LNCaP clone FGC (cell line): Measurements from ENCODE around the gene PARD6B.
"Not testable (repeated sequence)": the region's sequence is repeated elsewhere in the genome, so short reads cannot be mapped to it uniquely, and the experiment has no call there.

ENCODE experiments used
- DNase-seq: peaks from one replicate; pipeline ENCODE4 v3.0.0-alpha.2; 2011; ENCODE audit warnings: low read depth
- H3K4me3 ChIP-seq: 2 replicates; pipeline ENCODE4 v1.5.1; 2011; ENCODE audit warnings: mild to moderate bottlenecking, low read depth, low read length, control low read depth
- TF ChIP-seq, protein P1 (sequence below): IDR thresholded peaks from 2 replicates; pipeline ENCODE4 v1.5.1; 2012; ENCODE audit warnings: mild to moderate bottlenecking; ENCODE audit not compliant: control insufficient read depth, insufficient read depth; ENCODE audit errors: extremely low read depth

The PARD6B gene

DNA sequence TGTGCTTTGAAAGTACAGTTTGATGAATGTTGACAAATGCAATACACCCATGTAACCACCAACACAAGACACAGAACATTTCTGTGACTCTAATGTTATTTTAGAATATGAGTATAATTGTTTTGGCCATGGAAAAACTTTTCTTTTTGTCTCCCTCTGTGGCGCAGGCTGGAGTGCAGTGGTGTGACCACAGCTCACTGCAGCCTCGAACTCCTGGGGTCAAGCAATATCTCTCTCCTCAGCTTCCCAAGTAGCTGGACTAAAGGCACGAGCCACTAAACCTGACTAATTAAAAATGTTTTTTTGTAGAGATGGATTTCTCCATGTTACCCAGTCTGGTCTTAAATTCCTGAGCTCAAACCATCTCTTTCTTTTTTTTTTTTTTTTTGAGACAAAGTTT is 43.1 kb downstream of the PARD6B start:
- no peak for DNase-seq
- H3K4me3 ChIP-seq: no peak overlapping the region
- TF ChIP-seq, protein P1, sequence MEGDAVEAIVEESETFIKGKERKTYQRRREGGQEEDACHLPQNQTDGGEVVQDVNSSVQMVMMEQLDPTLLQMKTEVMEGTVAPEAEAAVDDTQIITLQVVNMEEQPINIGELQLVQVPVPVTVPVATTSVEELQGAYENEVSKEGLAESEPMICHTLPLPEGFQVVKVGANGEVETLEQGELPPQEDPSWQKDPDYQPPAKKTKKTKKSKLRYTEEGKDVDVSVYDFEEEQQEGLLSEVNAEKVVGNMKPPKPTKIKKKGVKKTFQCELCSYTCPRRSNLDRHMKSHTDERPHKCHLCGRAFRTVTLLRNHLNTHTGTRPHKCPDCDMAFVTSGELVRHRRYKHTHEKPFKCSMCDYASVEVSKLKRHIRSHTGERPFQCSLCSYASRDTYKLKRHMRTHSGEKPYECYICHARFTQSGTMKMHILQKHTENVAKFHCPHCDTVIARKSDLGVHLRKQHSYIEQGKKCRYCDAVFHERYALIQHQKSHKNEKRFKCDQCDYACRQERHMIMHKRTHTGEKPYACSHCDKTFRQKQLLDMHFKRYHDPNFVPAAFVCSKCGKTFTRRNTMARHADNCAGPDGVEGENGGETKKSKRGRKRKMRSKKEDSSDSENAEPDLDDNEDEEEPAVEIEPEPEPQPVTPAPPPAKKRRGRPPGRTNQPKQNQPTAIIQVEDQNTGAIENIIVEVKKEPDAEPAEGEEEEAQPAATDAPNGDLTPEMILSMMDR: no peak

DNA sequence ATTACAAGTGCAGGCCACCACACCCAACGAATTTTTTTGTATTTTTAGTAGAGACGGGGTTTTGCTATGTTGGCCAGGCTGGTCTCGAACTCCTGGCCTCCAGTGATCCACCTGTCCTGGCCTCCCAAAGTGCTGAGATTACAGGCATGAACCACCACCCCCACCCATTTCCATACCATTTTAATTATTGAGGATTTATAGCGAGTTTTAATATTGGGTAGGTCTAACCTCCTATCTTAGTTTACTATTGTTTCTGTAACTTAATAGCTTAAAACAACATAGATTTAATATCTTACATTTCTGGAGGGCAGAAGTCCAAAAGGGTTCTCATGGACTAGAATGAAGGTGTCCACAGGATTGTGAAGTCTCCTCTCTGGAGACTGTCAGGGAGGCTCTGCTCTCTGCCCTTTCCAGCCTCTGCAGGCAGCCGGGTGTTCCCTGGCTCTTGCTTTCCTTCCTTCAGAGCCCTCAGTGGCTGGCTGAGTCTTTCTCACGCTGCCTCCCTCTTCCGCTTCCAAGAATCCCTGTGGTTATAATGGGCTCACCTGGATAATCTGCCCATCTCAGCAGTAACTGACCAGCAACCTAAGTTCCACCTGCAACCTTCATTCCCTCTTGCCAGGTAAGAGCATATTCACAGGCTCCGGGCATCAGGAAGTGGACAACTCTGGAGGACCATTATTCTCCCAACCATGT is 44.9 kb downstream of the PARD6B start:
- no peak overlapping the region for H3K4me3 ChIP-seq
- TF ChIP-seq, protein P1: no peak
- DNase-seq: no peak

DNA sequence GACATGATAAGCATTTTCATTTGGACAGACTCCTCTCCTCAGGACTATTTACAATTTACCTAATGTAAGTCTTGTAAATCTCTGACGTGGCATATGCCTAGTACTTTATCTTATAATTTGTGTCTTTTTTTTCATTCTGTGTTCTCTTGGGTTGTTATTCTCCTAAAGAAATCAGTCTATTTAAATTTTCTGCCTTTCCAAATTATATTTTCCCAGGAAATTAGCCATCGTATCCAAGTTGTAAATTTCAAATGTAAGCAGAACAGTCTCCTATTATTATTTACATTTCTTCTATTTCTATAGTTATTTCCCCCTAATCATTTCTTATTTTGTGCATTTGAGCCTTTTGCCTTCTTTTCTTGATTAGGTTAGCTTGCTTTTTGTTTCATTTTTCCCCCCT is 46.0 kb downstream of the PARD6B start:
- DNase-seq: no peak
- TF ChIP-seq, protein P1: no peak

DNA sequence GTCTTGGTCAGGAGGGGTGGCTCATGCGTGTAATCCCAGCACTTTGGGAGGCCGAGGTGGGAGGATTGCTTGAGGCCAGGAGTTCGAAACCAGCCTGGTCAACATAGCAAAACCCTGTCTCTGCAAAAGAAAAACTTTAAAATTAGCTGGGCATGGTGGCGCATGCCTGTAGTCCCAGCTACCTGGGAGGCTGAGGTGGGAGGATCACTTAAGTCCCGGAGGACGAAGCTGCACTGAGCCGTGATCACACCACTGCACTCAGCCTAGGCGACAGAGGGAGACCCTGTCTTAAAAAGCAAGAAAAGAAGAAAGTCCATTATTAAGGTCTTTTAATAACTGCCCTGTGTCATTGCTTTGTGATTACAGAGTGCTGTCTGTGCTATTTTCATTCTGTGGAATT is 47.6 kb downstream of the PARD6B start:
- not testable (repeated sequence) for DNase-seq, H3K4me3 ChIP-seq

More for the DNA sequence above, 46.0 kb downstream of the PARD6B start:
- no peak overlapping the region for H3K4me3 ChIP-seq

DNA sequence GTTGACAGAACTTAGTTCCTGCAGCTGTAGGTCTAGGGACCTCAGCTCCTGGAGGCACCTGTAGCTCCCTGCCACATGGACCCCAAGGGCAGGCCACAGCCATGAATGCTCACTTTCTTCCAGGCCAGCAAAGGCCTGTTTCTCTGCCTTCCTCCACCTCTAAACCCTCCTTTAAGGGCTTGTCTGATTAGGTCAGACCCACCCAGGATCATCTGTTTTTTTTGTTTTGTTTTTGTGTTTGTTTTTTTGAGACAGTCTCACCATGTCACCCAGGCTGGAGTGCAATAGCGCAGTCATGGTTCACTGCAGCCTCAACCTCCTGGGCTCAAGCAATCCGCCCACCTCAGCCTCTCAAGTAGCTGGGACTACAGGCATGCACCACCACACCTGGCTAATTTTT is 52.0 kb downstream of the PARD6B start:
- TF ChIP-seq, protein P1: no peak
- no peak overlapping the region for H3K4me3 ChIP-seq
- no peak for DNase-seq

DNA sequence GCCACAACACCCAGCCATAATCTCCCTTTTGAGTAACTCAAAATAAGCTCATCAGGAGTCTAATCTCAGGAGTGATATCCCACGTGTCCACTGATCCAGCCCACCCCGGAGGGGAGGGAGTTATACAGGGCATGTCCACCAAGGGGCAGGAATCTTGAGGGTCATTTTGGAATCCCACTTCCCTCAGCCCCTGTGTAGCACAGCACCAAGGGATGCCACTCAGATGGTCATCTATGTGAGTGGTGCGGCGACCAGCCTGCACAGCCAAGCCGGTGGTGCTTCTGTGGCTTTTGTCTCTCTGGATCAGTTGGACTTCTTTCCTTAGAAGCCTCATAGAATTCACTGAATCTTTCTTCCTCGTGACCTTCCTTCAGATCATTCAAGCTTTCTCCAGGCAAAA is 52.5 kb downstream of the PARD6B start:
- TF ChIP-seq, protein P1: no peak
- H3K4me3 ChIP-seq: no peak overlapping the region
- no peak for DNase-seq

DNA sequence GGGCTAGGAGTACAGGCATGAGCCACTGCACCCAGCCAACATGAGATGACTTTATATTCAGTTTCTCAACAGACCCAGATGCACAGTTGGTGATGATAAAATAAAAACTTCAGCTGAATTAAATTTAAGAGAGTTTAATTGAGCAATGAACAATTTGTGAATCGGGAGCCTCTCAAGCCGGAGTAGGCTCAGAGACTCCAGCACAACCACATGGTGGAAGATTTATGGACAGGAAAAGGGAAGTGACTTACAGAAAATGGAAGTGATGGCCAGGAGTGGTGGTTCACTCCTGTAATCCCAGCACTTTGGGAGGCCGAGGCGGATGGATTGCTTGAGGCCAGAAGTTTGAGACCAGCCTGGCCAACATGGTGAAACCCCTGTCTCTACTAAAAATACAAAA is 53.1 kb downstream of the PARD6B start:
- TF ChIP-seq, protein P1: no peak
- DNase-seq: no peak

DNA sequence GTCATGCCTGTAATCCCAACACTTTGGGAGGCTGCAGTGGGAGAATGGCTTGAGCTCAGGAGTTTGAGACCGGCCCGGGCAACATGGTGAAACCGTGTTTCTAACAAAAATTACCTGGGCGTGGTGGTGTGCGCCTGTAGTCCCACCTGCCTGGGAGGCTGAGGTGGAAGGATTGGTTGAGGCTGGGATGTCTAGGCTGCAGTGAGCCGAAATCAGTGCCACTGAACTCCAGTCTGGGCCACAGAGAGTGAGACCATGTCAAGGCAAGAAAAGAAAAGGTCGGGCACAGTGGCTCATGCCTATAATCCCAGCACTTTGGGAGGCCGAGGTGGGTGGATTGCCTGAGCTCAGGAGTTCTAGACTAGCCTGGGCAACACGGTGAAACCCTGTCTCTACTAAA is 55.3 kb downstream of the PARD6B start:
- H3K4me3 ChIP-seq: no peak overlapping the region
- no peak for DNase-seq
- TF ChIP-seq, protein P1: no peak

More for the DNA sequence above, 53.1 kb downstream of the PARD6B start:
- H3K4me3 ChIP-seq: no peak overlapping the region
